Transverse colon (tissue), 4 donors: ENCODE results near the gene PUM1. TPM values are rescaled to one million over a fixed set of nuclear protein-coding genes. Genes with fewer than 3 reads are reported as not detected.

Source experiments
- DNase-seq: peaks from one replicate; pipeline ENCODE4 v3.0.0-alpha.2; 2019
- H3K27ac ChIP-seq, 4 donors: fragments of 200-600 bp; sonication (generic); 2 replicates each; pipeline ENCODE4 v1.5.1; 2016 to 2018; ENCODE audit warnings: inconsistent platforms in 4 of 4
- H3K27me3 ChIP-seq: fragments of 200-600 bp; sonication (generic); 2 replicates; pipeline ENCODE4 v1.5.1; 2017; ENCODE audit warnings: inconsistent platforms
- H3K36me3 ChIP-seq, 4 donors: fragments of 200-600 bp; sonication (generic); 2 replicates each; pipeline ENCODE4 v1.5.1; 2017 to 2019; ENCODE audit warnings: inconsistent platforms in 4 of 4
- H3K4me1 ChIP-seq, 4 donors: fragments of 200-600 bp; sonication (generic); 2 replicates each; pipeline ENCODE4 v1.5.1; 2017 to 2020; ENCODE audit warnings: inconsistent platforms in 4 of 4
- H3K4me3 ChIP-seq, 4 donors: fragments of 200-600 bp; sonication (generic); 1 replicate in 1 of 4; 2 replicates in 3 of 4; pipeline versions ENCODE4 v1.5.1 to v1.6.1; 2017 to 2019; ENCODE audit warnings: inconsistent platforms in 4 of 4
- H3K9me3 ChIP-seq, 2 donors: fragments of 200-600 bp; sonication (generic); 2 replicates each; pipeline ENCODE4 v1.5.1; 2017 to 2019; ENCODE audit warnings: inconsistent platforms in 2 of 2
- EP300 ChIP-seq: sonication (generic); formaldehyde crosslinking; IDR thresholded peaks from one replicate; pipeline ENCODE4 v1.6.1; 2017; ENCODE audit warnings: antibody characterized with exemption, low read depth
- POLR2A ChIP-seq: fragments of 450-650 bp; IDR thresholded peaks from one replicate; pipeline ENCODE4 v1.6.1; 2016; ENCODE audit warnings: antibody characterized with exemption, mild to moderate bottlenecking, moderate library complexity
- POLR2AphosphoS5 ChIP-seq, 3 donors: sonication (generic); formaldehyde crosslinking; IDR thresholded peaks; one replicate each; pipeline ENCODE4 v1.6.1; 2016; ENCODE audit warnings: antibody characterized with exemption in 3 of 3
- WGBS, 2 donors: methylation state at CpG; one replicate each; pipeline ENCODE4 v1.1.5; 2018; ENCODE audit warnings: low coverage in 1 of 2; 5-methylcytosine and 5-hydroxymethylcytosine counted together
- in situ Hi-C, 4 donors: fragments of 200-750 bp; cut with MboI; loops; one replicate each; pipeline versions ENCODE4 v1.15.0 to v1.15.1; 2017; ENCODE audit warnings: low sequenced_read_pairs in 3 of 4, low pct_ligation_motif_present in 1 of 4, low pct_unique_long_range_greater_than_20kb in 1 of 4
- intact Hi-C: fragments of 100-400 bp; cut with DNase I; formaldehyde crosslinking; loops from one replicate; pipeline ENCODE4 v1.15.1; 2023; ENCODE audit warnings: low total_unique reads
- total RNA-seq, 4 donors: library from RNA; depleted of rRNA; stranded (reverse); fragments of >200 nt; gene quantifications; one replicate each; pipeline ENCODE4 v1.1.0, GENCODE V29; 2016
- TF ChIP-seq, protein P1 (sequence below), 5 experiments: fragments of 200-600 bp in 3 of 5; fragments of 450-650 bp in 2 of 5; sonication (generic) in 3 of 5; IDR thresholded peaks; 1 replicate in 2 of 5; 2 replicates in 3 of 5; pipeline ENCODE4 v1.5.1; 2016 to 2017; ENCODE audit warnings: antibody characterized with exemption in 5 of 5, inconsistent platforms in 3 of 5, mild to moderate bottlenecking in 2 of 5, moderate library complexity in 1 of 5

PUM1 gene
- total RNA-seq, 4 donors from 2014 or later, result 73.6 to 201 (median 78.5) TPM

DNA sequence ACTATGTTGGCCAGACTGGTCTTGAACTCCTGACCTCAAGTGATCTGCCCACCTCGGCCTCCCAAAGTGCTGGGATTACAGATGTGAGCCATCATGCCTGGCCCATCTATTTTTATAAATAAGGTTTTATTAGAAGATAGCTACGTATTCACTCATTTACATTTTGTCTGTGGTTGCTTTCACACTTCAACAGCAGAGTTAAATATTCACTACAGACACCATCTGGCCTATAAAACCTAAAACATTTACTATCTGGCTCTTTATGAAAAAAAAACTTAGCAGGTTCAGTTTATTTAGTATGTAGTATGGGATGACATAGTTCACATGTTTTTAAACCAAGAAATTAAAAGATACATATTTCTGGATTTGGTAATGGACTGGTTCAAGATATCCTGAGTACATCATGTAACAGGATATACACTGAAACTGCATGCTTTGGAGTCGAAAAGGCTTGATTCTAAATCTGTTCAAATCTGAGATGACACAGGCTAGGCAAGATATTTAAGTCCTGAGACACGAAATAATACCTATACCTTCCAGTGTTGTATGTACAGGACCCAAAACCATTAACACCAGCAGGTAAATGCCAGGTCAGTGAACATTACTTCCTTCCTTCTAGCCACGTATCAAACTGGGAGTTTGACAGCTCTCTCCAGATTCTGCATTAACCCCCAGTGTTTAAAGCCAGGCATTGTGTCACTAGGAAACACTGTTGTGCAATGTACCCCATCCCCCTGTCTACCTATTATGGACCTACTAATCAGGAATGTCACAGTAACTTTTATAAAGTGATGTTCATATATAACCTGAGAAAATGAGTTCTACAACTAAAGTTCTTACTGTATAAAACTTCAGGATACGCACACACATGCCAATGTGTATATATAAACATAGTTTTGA, 102.7 kb downstream of the PUM1 start:
- intact Hi-C loops (no loop called here), in situ Hi-C loops (no loop called here)
- H3K36me3 ChIP-seq, result peaks cover 0 to 53% (median 24%) of the 10 kb centered on the region in 4 donors
- TF ChIP-seq EP300 (no peak), POLR2AphosphoS5 (IDR thresholded peaks at IDR 0.05) (no peak), POLR2A (no peak)
- TF ChIP-seq, protein P1, sequence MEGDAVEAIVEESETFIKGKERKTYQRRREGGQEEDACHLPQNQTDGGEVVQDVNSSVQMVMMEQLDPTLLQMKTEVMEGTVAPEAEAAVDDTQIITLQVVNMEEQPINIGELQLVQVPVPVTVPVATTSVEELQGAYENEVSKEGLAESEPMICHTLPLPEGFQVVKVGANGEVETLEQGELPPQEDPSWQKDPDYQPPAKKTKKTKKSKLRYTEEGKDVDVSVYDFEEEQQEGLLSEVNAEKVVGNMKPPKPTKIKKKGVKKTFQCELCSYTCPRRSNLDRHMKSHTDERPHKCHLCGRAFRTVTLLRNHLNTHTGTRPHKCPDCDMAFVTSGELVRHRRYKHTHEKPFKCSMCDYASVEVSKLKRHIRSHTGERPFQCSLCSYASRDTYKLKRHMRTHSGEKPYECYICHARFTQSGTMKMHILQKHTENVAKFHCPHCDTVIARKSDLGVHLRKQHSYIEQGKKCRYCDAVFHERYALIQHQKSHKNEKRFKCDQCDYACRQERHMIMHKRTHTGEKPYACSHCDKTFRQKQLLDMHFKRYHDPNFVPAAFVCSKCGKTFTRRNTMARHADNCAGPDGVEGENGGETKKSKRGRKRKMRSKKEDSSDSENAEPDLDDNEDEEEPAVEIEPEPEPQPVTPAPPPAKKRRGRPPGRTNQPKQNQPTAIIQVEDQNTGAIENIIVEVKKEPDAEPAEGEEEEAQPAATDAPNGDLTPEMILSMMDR (IDR thresholded peaks at IDR 0.05), result no peak
- H3K4me1 ChIP-seq, result peaks cover 0 to 9% (median 4%) of the 10 kb centered on the region in 4 donors
- H3K9me3 ChIP-seq, result no peaks in the 10 kb centered on the region
- H3K27me3 ChIP-seq, result no peaks in the 10 kb centered on the region
- no peak overlapping the region for H3K4me3 ChIP-seq
- DNase-seq, result no peak
- no peak overlapping the region for H3K27ac ChIP-seq
- WGBS, 2 donors, result 63 to 64% methylated on average over 4 to 6 of the region's 6 CpGs

DNA sequence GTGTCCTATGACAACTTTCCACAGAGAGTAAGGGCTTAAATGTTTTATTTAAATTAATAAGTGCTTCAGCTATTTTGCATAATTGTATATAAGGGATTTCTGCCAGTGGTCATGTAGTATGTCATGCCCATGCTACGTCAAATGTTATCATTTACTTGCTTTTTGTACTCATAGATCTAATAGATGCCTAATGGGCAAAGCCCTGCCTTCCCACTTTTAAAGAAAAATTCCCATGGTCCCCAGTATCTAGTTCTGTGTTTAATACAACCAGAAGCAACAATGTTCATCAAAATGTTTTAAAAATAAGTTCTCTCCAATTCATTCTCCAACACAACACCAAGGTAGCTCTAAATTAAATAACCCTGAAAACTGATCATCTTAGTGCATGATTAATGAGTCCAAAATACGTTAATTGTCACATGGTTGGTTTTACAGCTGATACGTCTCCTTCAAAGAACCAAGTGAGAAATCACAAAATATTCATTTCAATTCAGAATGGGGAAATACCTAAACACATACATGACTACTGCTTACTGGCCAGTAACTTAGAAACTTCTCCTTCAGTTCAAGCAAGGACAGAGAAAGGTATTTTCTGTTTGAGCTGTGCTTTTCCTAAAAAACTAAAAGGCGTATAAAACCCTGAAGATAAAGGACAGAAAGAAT, 107.8 kb downstream of the PUM1 start:
- H3K4me3 ChIP-seq, result no peak overlapping the region
- H3K27ac ChIP-seq, result no peak overlapping the region
- intact Hi-C loops, result no loop called here
- H3K36me3 ChIP-seq, result peaks cover 0 to 34% (median 14%) of the 10 kb centered on the region in 4 donors
- H3K4me1 ChIP-seq, result peaks cover 0 to 3% (median 0%) of the 10 kb centered on the region in 4 donors
- 79 to 85% methylated on average over 4 of the region's 4 CpGs for WGBS, 2 donors
- in situ Hi-C loops, result no loop called here
- H3K9me3 ChIP-seq, result no peaks in the 10 kb centered on the region
- H3K27me3 ChIP-seq, result no peaks in the 10 kb centered on the region
- no peak for DNase-seq
- TF ChIP-seq POLR2AphosphoS5 (IDR thresholded peaks at IDR 0.05), result no peak
- TF ChIP-seq POLR2A, result no peak
- TF ChIP-seq, protein P1 (IDR thresholded peaks at IDR 0.05), result no peak
- TF ChIP-seq EP300, result no peak

- DNase-seq, result no peak
- H3K27ac ChIP-seq, result no peak overlapping the region
- H3K27me3 ChIP-seq, result no peaks in the 10 kb centered on the region
- H3K9me3 ChIP-seq, result no peaks in the 10 kb centered on the region
- H3K4me3 ChIP-seq, result no peak overlapping the region
- intact Hi-C loops (no loop called here), in situ Hi-C loops (no loop called here)
- H3K36me3 ChIP-seq, result peaks cover 0 to 44% (median 19%) of the 10 kb centered on the region in 4 donors
- WGBS, 2 donors, result 35 to 88% methylated on average over 1 of the region's 1 CpG
- no peaks in the 10 kb centered on the region for H3K4me1 ChIP-seq
- no peak for TF ChIP-seq EP300
- TF ChIP-seq, protein P1 (IDR thresholded peaks at IDR 0.05), result no peak
- TF ChIP-seq POLR2AphosphoS5 (IDR thresholded peaks at IDR 0.05), result no peak
- no peak for TF ChIP-seq POLR2A
Measured at GRCh38 chr1:30955448-30956015, 110.0 kb downstream of the PUM1 start.

- 88 to 95% methylated on average over 8 to 11 of the region's 11 CpGs for WGBS, 2 donors
- Histone ChIP-seq H3K36me3 (peaks cover 0 to 50% (median 23%) of the 10 kb centered on the region in 4 donors), H3K4me3 (no peak overlapping the region), H3K27ac (no peak overlapping the region), H3K27me3 (no peaks in the 10 kb centered on the region), H3K4me1 (no peaks in the 10 kb centered on the region), H3K9me3 (no peaks in the 10 kb centered on the region)
- intact Hi-C loops (no loop called here), in situ Hi-C loops (no loop called here)
- no peak for DNase-seq
- TF ChIP-seq POLR2A, result no peak
- TF ChIP-seq EP300, result no peak
- TF ChIP-seq POLR2AphosphoS5 (IDR thresholded peaks at IDR 0.05), result no peak
- TF ChIP-seq, protein P1 (IDR thresholded peaks at IDR 0.05), result no peak
Measured at GRCh38 chr1:30953685-30954084, 111.8 kb downstream of the PUM1 start.
